ENCODE measurements around the gene HJV. TPM values are rescaled to one million over a fixed set of nuclear protein-coding genes. Genes with fewer than 3 reads are reported as not detected.

HJV gene
- total and polyA plus RNA-seq, 2 experiments from 2014 or later, result not detected

GRCh38 chr1:145990249-145990855 is 31.2 kb downstream of the HJV start:
- peak overlapping the region; percentile 92 for H3K27ac ChIP-seq
- no peak for DNase-seq (ENCODE audit: low read depth in 1 of 2, low spot score in 1 of 2)
- no peak for TF ChIP-seq CTCF (IDR thresholded peaks at IDR 0.05; ENCODE audit: low read depth, low read length)
- peaks cover 26% of the 10 kb centered on the region for H3K4me1 ChIP-seq (ENCODE audit: low read depth)
- H3K36me3 ChIP-seq, result peaks cover 30% of the 10 kb centered on the region
- H3K4me3 ChIP-seq, result no peak overlapping the region
- H3K9me3 ChIP-seq (ENCODE audit: low read depth), result no peaks in the 10 kb centered on the region
- H3K27me3 ChIP-seq, result no peaks in the 10 kb centered on the region

- Histone ChIP-seq H3K4me1 (ENCODE audit: low read depth) (peaks cover 41% of the 10 kb centered on the region), H3K4me3 (no peak overlapping the region), H3K36me3 (peaks cover 14% of the 10 kb centered on the region), H3K27me3 (no peaks in the 10 kb centered on the region), H3K27ac (peak overlapping the region; percentile 42), H3K9me3 (ENCODE audit: low read depth) (no peaks in the 10 kb centered on the region)
- no peak for TF ChIP-seq CTCF (IDR thresholded peaks at IDR 0.05; ENCODE audit: low read depth, low read length)
- no peak for DNase-seq (ENCODE audit: low read depth in 1 of 2, low spot score in 1 of 2)
Observed at GRCh38 chr1:145988773-145989172, 32.8 kb downstream of the HJV start.

GRCh38 chr1:145987926-145988325 is 33.6 kb downstream of the HJV start:
- H3K4me3 ChIP-seq, result no peak overlapping the region
- no peaks in the 10 kb centered on the region for H3K9me3 ChIP-seq (ENCODE audit: low read depth)
- H3K36me3 ChIP-seq, result peaks cover 6% of the 10 kb centered on the region
- peak overlapping the region; percentile 61 for H3K27ac ChIP-seq
- peaks cover 36% of the 10 kb centered on the region for H3K4me1 ChIP-seq (ENCODE audit: low read depth)
- DNase-seq (ENCODE audit: low read depth in 1 of 2, low spot score in 1 of 2), result no peak
- TF ChIP-seq CTCF (IDR thresholded peaks at IDR 0.05; ENCODE audit: low read depth, low read length), result no peak
- no peaks in the 10 kb centered on the region for H3K27me3 ChIP-seq

- H3K27ac ChIP-seq, result peak overlapping the region; percentile 94
Observed at GRCh38 chr1:145986551-145986950, 35.0 kb downstream of the HJV start.

GRCh38 chr1:145985502-145986439 is 35.8 kb downstream of the HJV start:
- H3K27ac ChIP-seq, result peak overlapping the region; percentile 94
- no peak overlapping the region for H3K4me3 ChIP-seq

More at GRCh38 chr1:145986551-145986950, 35.0 kb downstream of the HJV start:
- no peaks in the 10 kb centered on the region for H3K36me3 ChIP-seq
- no peaks in the 10 kb centered on the region for H3K27me3 ChIP-seq
- no peaks in the 10 kb centered on the region for H3K9me3 ChIP-seq (ENCODE audit: low read depth)
- DNase-seq (ENCODE audit: low read depth in 1 of 2, low spot score in 1 of 2), result no peak
- TF ChIP-seq CTCF (IDR thresholded peaks at IDR 0.05; ENCODE audit: low read depth, low read length), result no peak
- peaks cover 44% of the 10 kb centered on the region for H3K4me1 ChIP-seq (ENCODE audit: low read depth)
- H3K4me3 ChIP-seq, result no peak overlapping the region

More at GRCh38 chr1:145985502-145986439, 35.8 kb downstream of the HJV start:
- Histone ChIP-seq H3K9me3 (ENCODE audit: low read depth) (no peaks in the 10 kb centered on the region), H3K36me3 (no peaks in the 10 kb centered on the region), H3K4me1 (ENCODE audit: low read depth) (peaks cover 52% of the 10 kb centered on the region), H3K27me3 (no peaks in the 10 kb centered on the region)
- peak; percentile 75 to 76 for DNase-seq (ENCODE audit: low read depth in 1 of 2, low spot score in 1 of 2)
- TF ChIP-seq CTCF (IDR thresholded peaks at IDR 0.05; ENCODE audit: low read depth, low read length), result no peak

Data from cardiac muscle cell (in vitro differentiated cells and primary cell).